CD4-positive, CD25-positive, alpha-beta regulatory T cell (primary cell): ENCODE results near the gene GIMAP5. TPM values are rescaled to one million over a fixed set of nuclear protein-coding genes. Genes with fewer than 3 reads are reported as not detected.
A peak's percentile ranks its signal among the peaks of the same experiment; 100 is the strongest.

ENCODE experiments used
- ATAC-seq, 2 donors: fragments of 150-1000 bp; cut with Tn5 transposase; one replicate each; pipeline ENCODE4 v1.10.0; 2021; ENCODE audit warnings: low read depth in 2 of 2, moderate number of reproducible peaks in 2 of 2, moderate library complexity in 1 of 2
- DNase-seq, 3 donors: peaks; one replicate each; pipeline versions ENCODE4 v3.0.0 to v3.0.0-alpha.2; 2012 to 2022; ENCODE audit warnings: mixed read lengths in 1 of 3
- H3K27ac ChIP-seq: one replicate; pipeline ENCODE4 v1.7.0; 2013; ENCODE audit warnings: mild to moderate bottlenecking, low read length; ENCODE audit not compliant: insufficient read depth, poor library complexity, severe bottlenecking
- H3K27me3 ChIP-seq: one replicate; pipeline ENCODE4 v1.7.0; 2013; ENCODE audit warnings: low read length; ENCODE audit not compliant: control insufficient read depth, insufficient read depth
- H3K36me3 ChIP-seq: one replicate; pipeline ENCODE4 v1.7.0; 2013; ENCODE audit warnings: mild to moderate bottlenecking, low read length, moderate library complexity; ENCODE audit not compliant: control insufficient read depth, insufficient read depth
- H3K4me1 ChIP-seq: 2 replicates; pipeline ENCODE4 v1.7.0; 2013; ENCODE audit warnings: mild to moderate bottlenecking, low read length; ENCODE audit not compliant: insufficient read depth, control insufficient read depth, poor library complexity, severe bottlenecking
- H3K4me3 ChIP-seq: one replicate; pipeline ENCODE4 v1.7.0; 2013; ENCODE audit warnings: low read depth, mild to moderate bottlenecking, low read length, moderate library complexity
- H3K9me3 ChIP-seq, 2 experiments: 1 replicate in 1 of 2; 2 replicates in 1 of 2; pipeline ENCODE4 v1.7.0; 2013; ENCODE audit warnings: low read length in 2 of 2, mild to moderate bottlenecking in 1 of 2, moderate library complexity in 1 of 2; ENCODE audit not compliant: control insufficient read depth in 2 of 2
- H3K27ac Mint-ChIP-seq, 3 donors: one replicate each; pipeline ENCODE4 v1.8.0; 2020 to 2022; ENCODE audit warnings: mild to moderate bottlenecking in 3 of 3, mixed read lengths in 3 of 3, moderate library complexity in 2 of 3
- H3K27me3 Mint-ChIP-seq: one replicate; pipeline ENCODE4 v1.8.0; 2022; ENCODE audit warnings: mild to moderate bottlenecking, mixed read lengths
- H3K36me3 Mint-ChIP-seq: one replicate; pipeline ENCODE4 v1.8.0; 2020; ENCODE audit warnings: mixed read lengths
- H3K4me1 Mint-ChIP-seq, 4 donors: one replicate each; pipeline ENCODE4 v1.8.0; 2020 to 2022; ENCODE audit warnings: mixed read lengths in 4 of 4, mild to moderate bottlenecking in 1 of 4
- H3K4me3 Mint-ChIP-seq, 4 donors: one replicate each; pipeline ENCODE4 v1.8.0; 2020 to 2022; ENCODE audit warnings: mild to moderate bottlenecking in 4 of 4, mixed read lengths in 4 of 4, moderate library complexity in 3 of 4
- H3K9me3 Mint-ChIP-seq, 7 donors: one replicate each; pipeline ENCODE4 v1.8.0; 2020 to 2022; ENCODE audit warnings: mixed read lengths in 7 of 7, mild to moderate bottlenecking in 3 of 7, moderate library complexity in 2 of 7
- polyA plus RNA-seq, 4 donors: library from polyadenylated mRNA; unstranded; fragments of 300-500 nt; fragmentation: Illumina TruSeq; gene quantifications; one replicate each; pipeline ENCODE4 v1.2.3, GENCODE V29; 2021
- total RNA-seq: library from RNA; stranded (reverse); gene quantifications from one replicate; pipeline ENCODE4 v1.2.3, GENCODE V29; 2022

Gene GIMAP5
- total and polyA plus RNA-seq, 5 donors from 2014 or later: 37.4 to 539 (median 258) TPM

- no peaks in the 10 kb centered on the region for H3K27me3 Mint-ChIP-seq
- DNase-seq (no peak), ATAC-seq (peak in 1 of 2 donors; percentile 10)
- H3K36me3 Mint-ChIP-seq: peaks cover 70% of the 10 kb centered on the region
- Histone ChIP-seq H3K4me3 (peak overlapping the region; percentile 99), H3K27ac (peak overlapping the region; percentile 39), H3K36me3 (peaks cover 58% of the 10 kb centered on the region), H3K4me1 (peaks cover 99% of the 10 kb centered on the region), H3K27me3 (no peaks in the 10 kb centered on the region), H3K9me3 (no peaks in the 10 kb centered on the region)
- H3K27ac Mint-ChIP-seq: peak overlapping the region; percentile 86 to 96 (median 91)
- H3K4me1 Mint-ChIP-seq: peaks cover 34 to 94% (median 81%) of the 10 kb centered on the region in 4 donors
- H3K9me3 Mint-ChIP-seq: no peaks in the 10 kb centered on the region
- peak overlapping the region; percentile 95 to 99 (median 98) for H3K4me3 Mint-ChIP-seq
These were observed 6.9 kb downstream of the GIMAP5 start for GRCh38 chr7:150744041-150744656.

- Histone ChIP-seq H3K4me1 (peaks cover 97% of the 10 kb centered on the region), H3K27ac (peak overlapping the region; percentile 39)
These were observed 7.9 kb downstream of the GIMAP5 start for GRCh38 chr7:150745086-150745485.

DNA sequence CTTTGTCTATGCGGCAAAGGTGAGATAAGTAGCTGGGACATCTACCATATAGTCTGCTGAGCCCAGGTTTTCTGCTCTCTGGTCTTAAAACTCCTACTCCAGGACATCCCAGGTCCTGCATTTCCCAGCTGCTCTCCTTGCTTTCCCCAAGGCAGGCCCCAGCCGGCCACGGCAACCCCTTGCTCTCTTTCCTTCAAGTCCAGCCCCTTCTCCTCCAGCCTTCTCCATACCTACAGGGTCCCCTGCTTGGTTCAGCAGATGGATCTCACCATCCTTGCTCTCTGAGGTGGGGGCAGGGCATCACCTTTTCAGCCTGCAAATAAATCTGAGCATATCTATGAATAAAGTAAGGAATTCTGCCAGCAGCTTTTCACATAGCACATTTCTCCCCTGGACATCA is 8.7 kb downstream of the GIMAP5 start:
- H3K4me3 Mint-ChIP-seq: peak overlapping the region; percentile 89 to 98 (median 96)
- Histone ChIP-seq H3K27me3 (no peaks in the 10 kb centered on the region), H3K36me3 (peaks cover 46% of the 10 kb centered on the region), H3K9me3 (no peaks in the 10 kb centered on the region), H3K4me1 (peaks cover 89% of the 10 kb centered on the region), H3K27ac (peak overlapping the region; percentile 39), H3K4me3 (peak overlapping the region; percentile 53)
- peaks cover 54% of the 10 kb centered on the region for H3K36me3 Mint-ChIP-seq
- H3K4me1 Mint-ChIP-seq: peaks cover 26 to 99% (median 79%) of the 10 kb centered on the region in 4 donors
- no peak for ATAC-seq
- peak overlapping the region; percentile 88 to 96 (median 91) for H3K27ac Mint-ChIP-seq
- no peaks in the 10 kb centered on the region for H3K9me3 Mint-ChIP-seq
- H3K27me3 Mint-ChIP-seq: no peaks in the 10 kb centered on the region
- DNase-seq: no peak

More at GRCh38 chr7:150745086-150745485, 7.9 kb downstream of the GIMAP5 start:
- Mint-ChIP-seq H3K4me1 (peaks cover 29 to 99% (median 81%) of the 10 kb centered on the region in 4 donors), H3K36me3 (peaks cover 62% of the 10 kb centered on the region), H3K4me3 (peak overlapping the region; percentile 89 to 98 (median 96)), H3K27me3 (no peaks in the 10 kb centered on the region), H3K27ac (peak overlapping the region; percentile 88 to 96 (median 91)), H3K9me3 (no peaks in the 10 kb centered on the region)
- no peaks in the 10 kb centered on the region for H3K9me3 ChIP-seq
- peak overlapping the region; percentile 41 for H3K4me3 ChIP-seq
- H3K27me3 ChIP-seq: no peaks in the 10 kb centered on the region
- DNase-seq (no peak), ATAC-seq (no peak)
- peaks cover 54% of the 10 kb centered on the region for H3K36me3 ChIP-seq

DNA sequence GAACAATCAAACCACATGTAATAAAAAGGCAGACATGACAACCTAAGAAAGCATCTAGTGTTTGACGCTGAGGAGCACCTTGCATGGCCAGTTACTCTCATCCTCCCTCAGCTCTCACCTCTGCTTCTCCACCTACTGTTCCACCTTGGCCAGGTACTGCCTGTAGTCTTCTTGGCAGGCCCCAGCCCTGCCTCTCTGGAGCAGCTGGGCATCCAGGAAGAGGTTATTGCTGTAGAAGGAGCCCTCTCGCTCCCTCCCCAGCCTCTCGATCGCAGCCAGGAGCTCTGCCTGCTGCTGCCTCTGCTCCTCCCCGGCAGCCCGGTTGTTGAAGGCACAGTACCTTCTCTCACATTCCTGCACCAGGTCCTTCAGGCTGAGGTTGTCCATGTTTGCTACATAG is 9.7 kb downstream of the GIMAP5 start:
- no peaks in the 10 kb centered on the region for H3K9me3 Mint-ChIP-seq
- peak overlapping the region; percentile 5 to 97 (median 39) for H3K4me3 Mint-ChIP-seq
- no peaks in the 10 kb centered on the region for H3K27me3 Mint-ChIP-seq
- peaks cover 44% of the 10 kb centered on the region for H3K36me3 Mint-ChIP-seq
- H3K27me3 ChIP-seq: no peaks in the 10 kb centered on the region
- no peaks in the 10 kb centered on the region for H3K9me3 ChIP-seq
- peak overlapping the region; percentile 7 for H3K4me3 ChIP-seq
- H3K4me1 ChIP-seq: peaks cover 82% of the 10 kb centered on the region
- H3K36me3 ChIP-seq: peaks cover 35% of the 10 kb centered on the region
- DNase-seq: no peak
- H3K27ac ChIP-seq: peak overlapping the region; percentile 1
- peaks cover 19 to 93% (median 71%) of the 10 kb centered on the region in 4 donors for H3K4me1 Mint-ChIP-seq
- peak overlapping the region; percentile 88 to 91 (median 89) for H3K27ac Mint-ChIP-seq
- no peak for ATAC-seq

- H3K36me3 ChIP-seq: peaks cover 21% of the 10 kb centered on the region
- no peaks in the 10 kb centered on the region for H3K9me3 Mint-ChIP-seq
- H3K4me1 ChIP-seq: peaks cover 69% of the 10 kb centered on the region
- peak overlapping the region; percentile 59 to 91 (median 87) for H3K27ac Mint-ChIP-seq
- peak; percentile 41 to 46 for ATAC-seq
- H3K27me3 ChIP-seq: no peaks in the 10 kb centered on the region
- H3K4me1 Mint-ChIP-seq: peaks cover 11 to 90% (median 65%) of the 10 kb centered on the region in 4 donors
- no peaks in the 10 kb centered on the region for H3K27me3 Mint-ChIP-seq
- H3K4me3 Mint-ChIP-seq: peak overlapping the region; percentile 11 to 42 (median 17)
- peaks cover 29% of the 10 kb centered on the region for H3K36me3 Mint-ChIP-seq
- no peaks in the 10 kb centered on the region for H3K9me3 ChIP-seq
- H3K4me3 ChIP-seq: no peak overlapping the region
- H3K27ac ChIP-seq: peak overlapping the region; percentile 6
- DNase-seq: no peak
These were observed 11.2 kb downstream of the GIMAP5 start for GRCh38 chr7:150748376-150748775.

DNA sequence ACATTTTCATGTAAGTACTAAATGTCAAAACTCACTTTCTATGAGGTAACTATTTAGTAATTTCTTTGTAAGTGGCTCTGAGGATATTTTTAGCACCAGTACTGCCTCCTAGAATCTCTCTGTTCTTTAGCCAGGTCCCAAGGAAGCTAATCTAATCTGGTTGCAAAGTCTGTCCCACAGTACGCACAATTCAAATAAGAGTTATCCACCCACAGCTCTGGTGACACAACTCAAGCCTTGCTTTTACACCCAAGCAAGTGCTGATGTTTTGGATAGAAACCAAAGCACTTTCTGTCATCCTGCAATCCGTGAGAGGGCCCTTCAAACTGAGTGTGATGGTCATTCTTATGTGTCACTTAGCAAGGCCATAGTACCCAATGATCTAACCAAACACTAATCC is 14.5 kb downstream of the GIMAP5 start:
- H3K36me3 ChIP-seq: no peaks in the 10 kb centered on the region
- H3K4me1 Mint-ChIP-seq: peaks cover 7 to 90% (median 65%) of the 10 kb centered on the region in 4 donors
- H3K27me3 ChIP-seq: no peaks in the 10 kb centered on the region
- no peaks in the 10 kb centered on the region for H3K9me3 Mint-ChIP-seq
- H3K36me3 Mint-ChIP-seq: peaks cover 3% of the 10 kb centered on the region
- peaks cover 66% of the 10 kb centered on the region for H3K4me1 ChIP-seq
- no peaks in the 10 kb centered on the region for H3K9me3 ChIP-seq
- H3K27ac ChIP-seq: no peak overlapping the region
- H3K4me3 Mint-ChIP-seq: no peak overlapping the region
- H3K4me3 ChIP-seq: no peak overlapping the region
- no peak for ATAC-seq
- peaks cover 4% of the 10 kb centered on the region for H3K27me3 Mint-ChIP-seq
- no peak for DNase-seq
- peak overlapping the region in 2 of 3 donors; percentile 32 to 55 for H3K27ac Mint-ChIP-seq

GRCh38 chr7:150753239-150753638 is 16.0 kb downstream of the GIMAP5 start:
- Mint-ChIP-seq H3K36me3 (no peaks in the 10 kb centered on the region), H3K27ac (peak overlapping the region; percentile 52 to 93 (median 71)), H3K27me3 (peaks cover 4% of the 10 kb centered on the region), H3K4me3 (peak overlapping the region in 1 of 4 donors; percentile 46), H3K4me1 (peaks cover 8 to 78% (median 59%) of the 10 kb centered on the region in 4 donors), H3K9me3 (no peaks in the 10 kb centered on the region)
- Histone ChIP-seq H3K9me3 (no peaks in the 10 kb centered on the region), H3K27ac (peak overlapping the region; percentile 69), H3K4me3 (no peak overlapping the region), H3K36me3 (no peaks in the 10 kb centered on the region), H3K27me3 (no peaks in the 10 kb centered on the region), H3K4me1 (peaks cover 51% of the 10 kb centered on the region)
- ATAC-seq: no peak
- DNase-seq: no peak
